SU-DHL-6 (cell line): ENCODE results near the gene EEIG2.

Experiments
- H2AFZ ChIP-seq: fragments of 200-600 bp; sonication (generic); 2 replicates; pipeline ENCODE4 v1.6.1; 2014; ENCODE audit warnings: low read depth, mild to moderate bottlenecking, moderate library complexity, mixed read lengths, antibody characterized with exemption, low read length; ENCODE audit not compliant: severe bottlenecking
- H3F3A ChIP-seq: fragments of 200-600 bp; shearing (Covaris generic); 2 replicates; pipeline ENCODE4 v1.6.0; 2016; ENCODE audit warnings: antibody characterized with exemption, mild to moderate bottlenecking; ENCODE audit not compliant: insufficient read depth
- H3K27ac ChIP-seq: fragments of 200-600 bp; sonication (generic); 2 replicates; pipeline ENCODE4 v1.5.1; 2016; ENCODE audit warnings: low read depth, mild to moderate bottlenecking, low read length, moderate library complexity, mixed read lengths
- H3K27me3 ChIP-seq: fragments of 200-600 bp; sonication (generic), shearing (Covaris generic); 2 replicates; pipeline ENCODE4 v1.6.0; 2014; ENCODE audit warnings: mild to moderate bottlenecking, low read length
- H3K36me3 ChIP-seq: fragments of 200-600 bp; sonication (generic); 2 replicates; pipeline ENCODE4 v1.6.1; 2014; ENCODE audit warnings: mild to moderate bottlenecking, low read length, mixed read lengths
- H3K4me2 ChIP-seq: fragments of 300-600, 200-600 bp; shearing (Covaris generic), sonication (generic); 2 replicates; pipeline ENCODE4 v1.6.0; 2014; ENCODE audit warnings: low read length, low read depth, mild to moderate bottlenecking; ENCODE audit not compliant: poor library complexity, severe bottlenecking
- H3K4me3 ChIP-seq: fragments of 200-600 bp; sonication (generic); 2 replicates; pipeline ENCODE4 v1.5.1; 2014; ENCODE audit warnings: antibody characterized with exemption, low read length, mild to moderate bottlenecking, mixed read lengths; ENCODE audit not compliant: insufficient read depth, poor library complexity, severe bottlenecking
- H3K79me2 ChIP-seq: fragments of 200-600 bp; sonication (generic); 2 replicates; pipeline ENCODE4 v1.6.1; 2014; ENCODE audit warnings: mild to moderate bottlenecking, low read length, moderate library complexity; ENCODE audit not compliant: insufficient read depth
- H3K9ac ChIP-seq: fragments of 200-600 bp; sonication (generic); 2 replicates; pipeline ENCODE4 v1.7.0; 2014; ENCODE audit warnings: mild to moderate bottlenecking, low read length
- H3K9me2 ChIP-seq: fragments of 200-600 bp; sonication (generic); replicated peaks from 2 replicates; pipeline ENCODE4 v1.6.1; 2014; ENCODE audit warnings: low read length; ENCODE audit not compliant: insufficient read depth
- H3K9me3 ChIP-seq: fragments of 200-600 bp; sonication (generic); 2 replicates; pipeline ENCODE4 v1.6.1; 2014; ENCODE audit warnings: low read length, mixed read lengths; ENCODE audit not compliant: insufficient read depth
- H4K20me1 ChIP-seq: fragments of 200-600 bp; sonication (generic); 2 replicates; pipeline ENCODE4 v1.6.1; 2014; ENCODE audit warnings: low read depth, mild to moderate bottlenecking, antibody characterized with exemption, low read length, moderate library complexity, mixed read lengths
- EZH2phosphoT487 ChIP-seq: fragments of 200-600 bp; sonication (generic), shearing (Covaris generic); conservative IDR thresholded peaks from 2 replicates; pipeline ENCODE4 v1.6.1; 2018; ENCODE audit warnings: mild to moderate bottlenecking, antibody characterized with exemption, low read length, moderate library complexity, mixed read lengths
- TF ChIP-seq, protein P1 (sequence below): fragments of 200-600 bp; sonication (generic); IDR thresholded peaks from one replicate; pipeline ENCODE4 v1.5.1; 2017; ENCODE audit warnings: antibody characterized with exemption, mild to moderate bottlenecking, low read length, moderate library complexity; ENCODE audit not compliant: insufficient read depth, poor library complexity, severe bottlenecking

The EEIG2 gene

DNA sequence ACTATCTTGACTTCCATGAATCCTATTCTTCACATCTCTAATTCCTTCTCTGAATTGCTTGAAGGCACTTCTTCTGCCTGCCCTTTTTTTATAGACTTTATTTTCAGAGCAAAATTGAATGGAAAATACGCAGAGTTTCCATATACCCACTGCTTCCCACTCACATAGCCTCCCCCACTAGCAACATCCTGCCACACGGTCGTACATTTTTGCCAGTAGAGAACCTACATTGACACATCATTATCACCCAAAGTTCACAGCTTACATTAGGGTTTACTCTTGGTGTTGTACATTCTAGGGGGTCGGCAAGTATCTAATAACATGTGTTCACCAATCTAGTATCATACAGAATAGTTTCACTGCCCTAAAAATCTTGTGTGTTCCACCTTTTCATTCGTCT lies 12.3 kb downstream of the EEIG2 start:
- H3K4me2 ChIP-seq, result no peak overlapping the region
- H4K20me1 ChIP-seq, result no peaks in the 10 kb centered on the region
- no peak overlapping the region for H3K27ac ChIP-seq

DNA sequence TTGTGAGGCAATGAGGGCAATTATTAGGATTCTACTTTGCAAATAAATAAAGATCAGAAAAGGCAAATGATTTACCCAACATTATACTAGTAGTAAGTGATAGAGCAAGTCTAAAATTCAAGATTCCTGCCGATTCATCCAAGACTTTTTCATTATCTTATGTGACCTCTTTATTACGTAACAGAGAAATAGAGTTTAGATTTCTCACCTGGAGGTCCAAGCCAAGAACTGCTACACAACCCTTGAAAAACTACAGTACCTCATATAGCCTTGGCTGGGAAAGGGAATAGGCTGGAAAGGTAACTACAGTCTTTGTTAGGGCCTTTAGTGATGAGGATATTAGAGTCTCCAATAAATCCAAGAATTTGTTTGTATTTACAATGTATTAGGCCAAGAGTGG lies 13.3 kb downstream of the EEIG2 start:
- no peak overlapping the region for H3K27ac ChIP-seq
- H4K20me1 ChIP-seq, result no peaks in the 10 kb centered on the region
- no peaks in the 10 kb centered on the region for H3F3A ChIP-seq
- H3K79me2 ChIP-seq, result no peaks in the 10 kb centered on the region
- no peaks in the 10 kb centered on the region for H3K9me2 ChIP-seq
- no peak overlapping the region for H3K9ac ChIP-seq
- no peaks in the 10 kb centered on the region for H3K27me3 ChIP-seq
- TF ChIP-seq, protein P1, sequence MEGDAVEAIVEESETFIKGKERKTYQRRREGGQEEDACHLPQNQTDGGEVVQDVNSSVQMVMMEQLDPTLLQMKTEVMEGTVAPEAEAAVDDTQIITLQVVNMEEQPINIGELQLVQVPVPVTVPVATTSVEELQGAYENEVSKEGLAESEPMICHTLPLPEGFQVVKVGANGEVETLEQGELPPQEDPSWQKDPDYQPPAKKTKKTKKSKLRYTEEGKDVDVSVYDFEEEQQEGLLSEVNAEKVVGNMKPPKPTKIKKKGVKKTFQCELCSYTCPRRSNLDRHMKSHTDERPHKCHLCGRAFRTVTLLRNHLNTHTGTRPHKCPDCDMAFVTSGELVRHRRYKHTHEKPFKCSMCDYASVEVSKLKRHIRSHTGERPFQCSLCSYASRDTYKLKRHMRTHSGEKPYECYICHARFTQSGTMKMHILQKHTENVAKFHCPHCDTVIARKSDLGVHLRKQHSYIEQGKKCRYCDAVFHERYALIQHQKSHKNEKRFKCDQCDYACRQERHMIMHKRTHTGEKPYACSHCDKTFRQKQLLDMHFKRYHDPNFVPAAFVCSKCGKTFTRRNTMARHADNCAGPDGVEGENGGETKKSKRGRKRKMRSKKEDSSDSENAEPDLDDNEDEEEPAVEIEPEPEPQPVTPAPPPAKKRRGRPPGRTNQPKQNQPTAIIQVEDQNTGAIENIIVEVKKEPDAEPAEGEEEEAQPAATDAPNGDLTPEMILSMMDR, result no peak
- no peak for TF ChIP-seq EZH2phosphoT487
- no peak overlapping the region for H3K4me2 ChIP-seq
- no peak overlapping the region for H2AFZ ChIP-seq
- no peak overlapping the region for H3K4me3 ChIP-seq
- H3K9me3 ChIP-seq, result no peaks in the 10 kb centered on the region
- H3K36me3 ChIP-seq, result no peaks in the 10 kb centered on the region

More for the DNA sequence above, 12.3 kb downstream of the EEIG2 start:
- TF ChIP-seq, protein P1, result no peak
- TF ChIP-seq EZH2phosphoT487, result no peak
- Histone ChIP-seq H3K4me3 (no peak overlapping the region), H3K36me3 (no peaks in the 10 kb centered on the region), H3K9me3 (no peaks in the 10 kb centered on the region), H3K9me2 (no peaks in the 10 kb centered on the region), H3F3A (no peaks in the 10 kb centered on the region), H2AFZ (no peak overlapping the region), H3K9ac (no peak overlapping the region), H3K79me2 (no peaks in the 10 kb centered on the region), H3K27me3 (no peaks in the 10 kb centered on the region)

DNA sequence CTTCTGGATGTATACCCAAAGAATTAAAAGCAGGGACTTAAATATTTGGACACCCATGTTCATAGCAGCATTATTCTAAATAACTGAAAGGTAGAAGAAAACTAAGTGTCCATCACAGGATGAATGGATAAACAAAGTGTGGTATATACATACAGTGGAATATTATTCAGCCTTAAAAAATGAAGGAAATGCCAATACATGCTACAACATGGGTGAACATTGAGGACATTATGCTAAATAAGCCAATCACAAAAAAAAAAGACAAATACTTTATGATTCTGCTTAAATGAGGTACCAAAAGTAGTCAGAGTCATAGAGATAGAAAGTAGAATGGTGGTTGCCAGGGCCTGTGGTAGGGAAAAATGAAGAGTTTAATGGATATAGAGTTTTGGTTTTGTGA lies 14.1 kb downstream of the EEIG2 start:
- Histone ChIP-seq H3K4me2 (no peak overlapping the region), H3K9ac (no peak overlapping the region), H4K20me1 (no peaks in the 10 kb centered on the region), H3K27ac (no peak overlapping the region), H3K27me3 (no peaks in the 10 kb centered on the region), H3K9me2 (no peaks in the 10 kb centered on the region), H3K36me3 (no peaks in the 10 kb centered on the region), H3K4me3 (no peak overlapping the region), H2AFZ (no peak overlapping the region), H3F3A (no peaks in the 10 kb centered on the region), H3K9me3 (no peaks in the 10 kb centered on the region), H3K79me2 (no peaks in the 10 kb centered on the region)
- TF ChIP-seq EZH2phosphoT487, result no peak
- TF ChIP-seq, protein P1, result no peak
